WTC11 (cell line): Measurements from ENCODE around the gene SLC19A1. TPM values are rescaled to one million over a fixed set of nuclear protein-coding genes. Genes with fewer than 3 reads are reported as not detected.

Source experiments
- ATAC-seq: fragments of 200-7000 bp; cut with Tn5 transposase; 2 replicates; pipeline ENCODE4 v1.10.0; 2021; ENCODE audit warnings: mild to moderate bottlenecking, moderate library complexity
- Bru-seq: library from RNA; stranded (reverse); fragments of 400-500 nt; gene quantifications from one replicate; lab custom pipeline; 2021; lab: Mats Ljungman, UMichigan
- CTCF ChIA-PET: fragments of 300-600 bp; sonication (Branson Sonifier 250); formaldehyde crosslinking; loops from one replicate; lab custom pipeline; 2021; ENCODE audit warnings: antibody characterized with exemption; lab: Charles Lee
- POLR2A ChIA-PET: fragments of 350-600 bp; sonication (Branson Sonifier 250); formaldehyde crosslinking; loops from one replicate; lab custom pipeline; 2021; ENCODE audit warnings: antibody characterized with exemption; lab: Charles Lee
- DNase-seq: peaks from one replicate; pipeline ENCODE4 v3.0.0; 2021; ENCODE audit warnings: low spot score
- H3K27ac Mint-ChIP-seq: 2 replicates; pipeline ENCODE4 v1.8.0; 2021; ENCODE audit warnings: mixed read lengths
- H3K27me3 Mint-ChIP-seq: 2 replicates; pipeline ENCODE4 v1.8.0; 2021; ENCODE audit warnings: low read depth, mild to moderate bottlenecking, moderate library complexity, mixed read lengths
- H3K36me3 Mint-ChIP-seq: 2 replicates; pipeline ENCODE4 v1.8.0; 2021; ENCODE audit warnings: mixed read lengths
- H3K4me1 Mint-ChIP-seq: 2 replicates; pipeline ENCODE4 v1.8.0; 2022; ENCODE audit warnings: mixed read lengths
- H3K4me3 Mint-ChIP-seq: 2 replicates; pipeline ENCODE4 v1.8.0; 2021; ENCODE audit warnings: mild to moderate bottlenecking, moderate library complexity, mixed read lengths
- H3K9me3 Mint-ChIP-seq: 2 replicates; pipeline ENCODE4 v1.8.0; 2021; ENCODE audit warnings: mixed read lengths
- AR ChIP-seq: fragments of 250-450 bp; sonication (Bioruptor Pico); IDR thresholded peaks from 2 replicates; pipeline ENCODE4 v1.9.0; 2021; ENCODE audit warnings: mild to moderate bottlenecking
- ESRRA ChIP-seq: sonication (generic); formaldehyde crosslinking; IDR thresholded peaks from 2 replicates; pipeline ENCODE4 v1.8.1; 2022; ENCODE audit warnings: mild to moderate bottlenecking, missing genetic modification reagents, borderline replicate concordance
- FOXP4 ChIP-seq: sonication (generic); formaldehyde crosslinking; IDR thresholded peaks from 2 replicates; pipeline ENCODE4 v1.8.0; 2022; ENCODE audit warnings: mild to moderate bottlenecking, missing genetic modification reagents
- MYBL2 ChIP-seq: sonication (generic); formaldehyde crosslinking; IDR thresholded peaks from 2 replicates; pipeline ENCODE4 v1.8.1; 2023; ENCODE audit warnings: mild to moderate bottlenecking, moderate library complexity, missing genetic modification reagents
- NR1H2 ChIP-seq: sonication (generic); formaldehyde crosslinking; IDR thresholded peaks from 2 replicates; pipeline ENCODE4 v1.9.0; 2021; ENCODE audit warnings: mild to moderate bottlenecking, moderate library complexity, missing genetic modification reagents
- SP1 ChIP-seq: sonication (generic); formaldehyde crosslinking; conservative IDR thresholded peaks from 2 replicates; pipeline ENCODE4 v1.8.1; 2022; ENCODE audit warnings: missing genetic modification reagents
- ZBTB21 ChIP-seq: sonication (generic); formaldehyde crosslinking; IDR thresholded peaks from 2 replicates; pipeline ENCODE4 v1.8.1; 2023; ENCODE audit warnings: mild to moderate bottlenecking, missing genetic modification reagents, borderline replicate concordance
- ZNF121 ChIP-seq: sonication (generic); formaldehyde crosslinking; IDR thresholded peaks from 2 replicates; pipeline ENCODE4 v1.8.0; 2023; ENCODE audit warnings: missing genetic modification reagents
- ZNF281 ChIP-seq: sonication (generic); formaldehyde crosslinking; IDR thresholded peaks from 2 replicates; pipeline ENCODE4 v1.8.0; 2023; ENCODE audit warnings: mild to moderate bottlenecking, missing genetic modification reagents
- ZNF396 ChIP-seq: fragments of 250-450 bp; sonication (Bioruptor Pico); IDR thresholded peaks from 2 replicates; pipeline ENCODE4 v1.8.0; 2021; ENCODE audit warnings: mild to moderate bottlenecking, moderate library complexity, borderline replicate concordance
- long read RNA-seq, 3 experiments: library from RNA in 1 of 3; library from capped mRNA in 1 of 3; library from polyadenylated mRNA in 1 of 3; unstranded in 2 of 3; stranded (forward) in 1 of 3; transcript quantifications; one replicate each; pipeline ENCODE4 v2.0.0, GENCODE V29; 2021
- total RNA-seq: library from RNA; stranded (reverse); gene quantifications from 3 replicates; pipeline ENCODE4 v1.2.3, GENCODE V29; 2021

Gene SLC19A1
- 27.7 to 29.8 TPM (median 28.3 TPM) in 3 replicates for total RNA-seq
- percentile 50 among the genes with signal in this experiment for Bru-seq, nascent RNA
- long read RNA-seq, experiment 1, transcript SLC19A1-201 (6 exons, 3,811 nt) = major isoform, 141 of 216 reads
- long read RNA-seq, experiment 1, partial matches to known transcripts = 23 of 216 reads
- long read RNA-seq, experiment 1, other reads (novel, unspliced or antisense) = 49 of 216 reads
- long read RNA-seq, experiment 2, partial matches to known transcripts = 6 of 17 reads
- long read RNA-seq, experiment 2, other reads (novel, unspliced or antisense) = 11 of 17 reads
- long read RNA-seq, experiment 3, transcript SLC19A1-201 (6 exons, 3,811 nt) = major isoform, 5 of 7 reads
- long read RNA-seq, experiment 3, partial matches to known transcripts = 0 of 7 reads
- long read RNA-seq, experiment 3, other reads (novel, unspliced or antisense) = 2 of 7 reads

- H3K4me1 Mint-ChIP-seq = peaks cover 7% of the 10 kb centered on the region; the same call in 1 of the 2 replicates
Observed at GRCh38 chr21:45542242-45542666, at the start of gene SLC19A1. Gene SLC19A1 (minus strand): TSS chr21:45542440. CDS start chr21:45537959, 4,481 bp downstream.

More at GRCh38 chr21:45542242-45542666, at the start of gene SLC19A1:
- POLR2A ChIA-PET = no interaction called here
- peaks cover 8% of the 10 kb centered on the region for H3K9me3 Mint-ChIP-seq
- H3K4me3 Mint-ChIP-seq = peak within 1 kb of the TSS; percentile 64
- H3K27ac Mint-ChIP-seq = no peak within 1 kb of the TSS
- CTCF ChIA-PET = interaction anchor here (0.6 to 2.7 kb wide), 3 partner anchors 14 to 336 kb away, joined by 4 to 15 read pairs (median 7); no protein-coding TSS in a partner anchor
- ATAC-seq (peak; percentile 58), DNase-seq (peak; percentile 45)
- TF ChIP-seq AR (CRISPR knock-in tag) = no peak
- TF ChIP-seq NR1H2 (CRISPR knock-in tag) = no peak
- TF ChIP-seq ZNF281 (CRISPR knock-in tag) = no peak
- peak; percentile 74 for TF ChIP-seq SP1 (CRISPR knock-in tag)
- no peak for TF ChIP-seq ESRRA (CRISPR knock-in tag)
- TF ChIP-seq ZNF396 = no peak
- no peak for TF ChIP-seq ZNF121 (CRISPR knock-in tag)
- no peak for TF ChIP-seq ZBTB21
- 0 out of 2 replicates have a peak, but pooled peaks have one; percentile 24 for TF ChIP-seq FOXP4
- no peak for TF ChIP-seq MYBL2 (CRISPR knock-in tag)
- H3K27me3 Mint-ChIP-seq = peaks cover 9% of the 10 kb centered on the region
- H3K36me3 Mint-ChIP-seq = no peaks in the 10 kb centered on the region
